KOPT-K1 (cell line): Measurements from ENCODE around the gene ZMYM4.

Experiments used
- H3K27ac ChIP-seq: fragments of 200-600 bp; sonication (generic); 2 replicates; pipeline ENCODE4 v1.5.1; 2016; ENCODE audit warnings: antibody characterized with exemption, mild to moderate bottlenecking, low read depth, low read length; ENCODE audit not compliant: poor library complexity, severe bottlenecking
- H3K36me3 ChIP-seq: fragments of 200-600 bp; sonication (generic); 2 replicates; pipeline ENCODE4 v1.5.1; 2017; ENCODE audit warnings: antibody characterized with exemption, mild to moderate bottlenecking, low read length, moderate library complexity; ENCODE audit not compliant: insufficient read depth
- H3K9me3 ChIP-seq: fragments of 200-600 bp; sonication (generic); 2 replicates; pipeline ENCODE4 v1.5.1; 2017; ENCODE audit warnings: antibody characterized with exemption, low read length, mild to moderate bottlenecking; ENCODE audit not compliant: insufficient read depth, poor library complexity, severe bottlenecking

The ZMYM4 gene

DNA sequence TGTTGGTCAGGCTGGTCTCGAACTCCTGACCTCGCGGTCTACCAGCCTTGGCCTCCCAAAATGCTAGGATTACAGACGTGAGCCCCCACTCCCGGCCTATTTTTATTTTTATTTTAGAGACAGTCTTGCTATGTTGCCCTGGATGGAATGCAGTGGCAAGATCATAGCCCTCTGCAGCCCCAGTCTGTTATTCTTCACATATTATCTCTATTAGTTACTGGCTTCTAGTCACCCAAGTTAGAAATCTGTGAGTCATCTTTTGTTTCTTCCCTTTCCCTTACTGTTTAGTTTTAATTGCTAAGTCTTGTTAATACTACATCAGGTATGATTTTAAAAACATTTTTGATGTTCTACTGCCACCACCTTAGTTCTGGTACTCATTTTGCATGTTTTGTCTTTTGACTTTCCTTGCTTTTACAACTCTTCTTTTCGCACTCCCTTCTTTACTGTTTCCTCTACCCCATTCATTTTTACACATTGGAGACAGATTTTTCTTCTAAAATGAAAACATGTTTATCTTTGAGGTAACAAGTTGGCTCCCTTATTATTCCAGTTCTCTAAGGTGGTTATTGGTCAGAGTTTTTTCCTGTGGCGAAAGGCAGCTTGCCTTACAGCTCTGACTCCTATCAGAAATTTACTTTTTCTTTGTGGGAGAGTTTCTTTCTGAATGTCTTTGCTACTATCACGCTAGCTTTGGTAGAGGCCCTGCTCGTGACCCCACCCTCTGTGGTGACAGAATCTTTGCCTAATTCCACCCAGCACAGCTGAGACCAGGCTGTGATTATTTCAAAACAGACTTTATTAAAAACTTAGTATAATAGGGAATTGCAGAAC, 19.5 kb downstream of the ZMYM4 start:
- Histone ChIP-seq H3K36me3 (peaks cover 20% of the 10 kb centered on the region), H3K9me3 (no peaks in the 10 kb centered on the region), H3K27ac (no peak overlapping the region)

DNA sequence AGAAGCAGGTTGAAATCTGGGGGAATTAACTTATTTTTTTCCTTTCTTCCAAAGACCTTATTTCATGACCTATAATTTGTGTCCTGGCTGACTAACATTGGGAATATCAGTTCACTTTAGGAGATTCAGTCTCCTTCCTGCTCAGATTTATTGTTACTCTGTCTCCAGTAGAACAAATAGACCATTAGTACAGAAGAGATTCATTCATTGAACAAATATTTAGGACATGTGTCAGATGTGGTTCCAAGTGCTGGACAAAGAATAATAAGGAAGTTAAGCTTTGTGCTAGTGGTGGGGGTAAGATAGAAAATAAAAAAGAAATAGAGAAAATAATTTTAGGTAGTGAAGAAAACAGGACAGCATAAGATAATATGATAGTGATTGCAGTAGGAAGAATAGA, 20.3 kb downstream of the ZMYM4 start:
- Histone ChIP-seq H3K9me3 (no peaks in the 10 kb centered on the region), H3K27ac (no peak overlapping the region), H3K36me3 (peaks cover 27% of the 10 kb centered on the region)

DNA sequence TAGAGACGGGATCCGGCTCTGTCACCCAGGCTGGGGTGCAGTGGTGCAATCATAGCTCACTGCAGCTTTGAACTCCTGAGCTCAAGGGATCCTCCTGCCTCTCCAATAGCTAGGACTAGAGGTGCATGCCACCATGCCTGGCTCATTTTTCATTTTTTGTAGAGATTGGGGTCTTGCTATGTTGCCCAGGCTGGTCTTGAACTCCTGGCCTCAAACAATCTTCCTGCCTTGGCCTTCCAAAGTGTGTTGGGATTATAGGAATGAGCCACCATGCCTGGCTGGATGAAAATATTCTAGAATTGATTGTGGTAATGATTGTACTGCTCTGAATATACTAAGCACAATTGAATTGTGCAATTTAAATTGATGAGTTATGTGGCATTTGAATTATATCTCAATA, 21.9 kb downstream of the ZMYM4 start:
- H3K9me3 ChIP-seq = no peaks in the 10 kb centered on the region
- no peak overlapping the region for H3K27ac ChIP-seq
- H3K36me3 ChIP-seq = peaks cover 37% of the 10 kb centered on the region

DNA sequence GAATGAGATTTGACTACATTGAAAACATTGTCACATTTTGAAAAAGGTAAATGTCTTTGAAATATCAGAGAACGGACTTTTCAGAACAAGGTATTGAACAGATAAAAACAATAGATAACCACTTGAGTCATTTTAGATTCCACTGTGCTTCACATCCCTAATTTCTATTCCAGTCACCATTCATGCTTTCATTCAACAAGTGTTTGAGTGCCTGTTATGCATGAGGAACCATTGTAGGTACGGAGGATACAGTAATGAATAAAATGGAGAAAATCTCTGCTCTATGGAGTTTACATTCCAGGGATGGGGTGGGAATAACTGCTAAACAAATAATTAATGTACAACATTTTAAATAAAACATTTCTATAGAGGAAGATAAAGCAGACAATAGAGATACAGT, 26.3 kb downstream of the ZMYM4 start:
- no peaks in the 10 kb centered on the region for H3K9me3 ChIP-seq
- H3K27ac ChIP-seq = no peak overlapping the region
- H3K36me3 ChIP-seq = peaks cover 77% of the 10 kb centered on the region

DNA sequence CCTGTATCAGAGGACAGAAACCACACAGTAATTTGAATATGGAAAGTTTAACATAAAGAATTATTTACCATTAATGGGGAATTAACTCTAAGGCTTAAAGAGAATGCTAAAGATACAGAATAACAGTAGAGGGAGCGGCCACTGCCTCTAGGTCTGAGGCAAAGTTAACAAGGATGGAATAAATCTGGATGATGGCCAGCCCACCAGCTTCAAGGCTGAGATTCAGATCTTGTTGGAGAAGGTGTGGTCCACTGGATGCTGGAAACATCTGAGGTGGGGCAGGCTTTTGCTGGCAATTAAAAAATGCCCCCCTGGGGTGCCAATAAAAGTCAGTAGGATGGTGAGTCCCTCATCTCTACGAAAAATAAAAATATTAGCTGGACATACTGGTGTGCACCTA, 29.4 kb downstream of the ZMYM4 start:
- H3K27ac ChIP-seq = no peak overlapping the region
- peaks cover 58% of the 10 kb centered on the region for H3K36me3 ChIP-seq
- no peaks in the 10 kb centered on the region for H3K9me3 ChIP-seq

DNA sequence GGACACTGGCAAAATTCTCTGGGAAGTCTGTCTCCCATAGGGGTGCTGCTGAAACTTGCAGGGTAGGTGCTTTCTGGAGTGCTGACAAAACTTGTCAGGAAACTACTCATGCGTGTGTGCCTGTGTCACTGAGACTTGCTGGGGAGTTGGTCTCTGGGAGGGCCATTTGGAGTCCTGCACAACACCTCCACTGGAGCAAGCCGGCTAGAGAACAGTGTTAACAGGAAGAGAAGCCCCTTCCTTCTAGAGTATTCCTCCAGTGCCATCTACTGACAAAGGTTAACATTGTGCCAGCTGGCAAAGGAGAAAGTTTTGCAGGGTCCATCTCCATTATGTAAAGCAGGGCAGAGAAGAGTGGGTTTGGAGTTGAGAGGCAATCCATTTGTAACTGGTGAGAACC, 30.0 kb downstream of the ZMYM4 start:
- H3K36me3 ChIP-seq = peaks cover 53% of the 10 kb centered on the region
- no peak overlapping the region for H3K27ac ChIP-seq
- H3K9me3 ChIP-seq = no peaks in the 10 kb centered on the region

DNA sequence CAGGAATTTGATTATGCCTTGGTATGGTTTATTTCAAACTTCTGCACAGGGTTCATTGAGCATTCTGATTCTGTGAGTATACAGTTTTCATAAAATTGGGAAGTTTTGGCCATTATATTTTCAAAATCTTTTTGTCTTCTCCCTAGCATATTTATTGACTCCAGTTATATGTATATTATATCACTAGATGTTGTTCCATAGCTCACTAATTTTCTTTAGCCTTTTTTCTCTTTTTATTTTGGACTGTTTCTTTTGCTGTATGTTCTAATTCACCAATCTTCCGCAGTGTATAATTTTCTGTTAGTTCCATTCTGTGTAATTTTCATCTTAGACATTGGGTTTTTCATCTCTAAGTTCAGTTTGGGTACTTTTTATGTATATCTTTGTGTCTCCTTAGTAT, 31.9 kb downstream of the ZMYM4 start:
- Histone ChIP-seq H3K9me3 (no peaks in the 10 kb centered on the region), H3K27ac (no peak overlapping the region), H3K36me3 (peaks cover 51% of the 10 kb centered on the region)

DNA sequence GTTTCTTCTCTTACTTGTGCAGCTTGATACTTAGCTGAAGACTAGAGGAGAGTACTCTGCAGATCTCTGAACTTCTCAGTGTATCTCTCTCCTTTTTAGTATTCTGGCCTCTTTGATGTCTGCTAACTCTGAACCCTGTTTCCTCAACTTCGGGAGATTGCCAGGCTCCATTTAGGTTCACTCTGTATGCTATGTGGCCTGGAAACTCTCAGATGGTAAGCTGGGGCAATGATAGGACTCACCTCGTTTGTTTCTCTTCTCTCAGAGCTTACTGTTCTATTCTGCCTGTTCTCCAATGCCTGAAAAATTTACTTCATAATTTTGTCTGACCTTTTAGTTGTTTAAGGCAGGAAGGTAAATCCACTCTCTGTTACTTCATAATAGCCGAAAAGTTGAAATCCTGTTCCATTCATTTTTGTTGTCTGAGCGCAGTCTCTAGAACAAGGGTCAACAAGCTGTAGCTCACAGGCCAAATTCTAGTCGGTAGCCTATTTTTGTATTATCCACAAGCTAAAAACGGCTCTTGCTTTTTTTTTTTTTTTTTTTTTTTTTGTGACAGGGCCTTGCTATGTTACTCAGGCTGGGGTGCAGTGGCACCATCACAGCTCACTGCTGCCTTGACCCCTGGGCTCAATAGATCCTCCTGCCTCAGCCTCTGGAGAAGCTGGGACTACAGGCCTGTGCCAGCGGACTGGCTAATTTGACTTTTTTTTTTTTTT, 33.3 kb downstream of the ZMYM4 start:
- no peak overlapping the region for H3K27ac ChIP-seq

DNA sequence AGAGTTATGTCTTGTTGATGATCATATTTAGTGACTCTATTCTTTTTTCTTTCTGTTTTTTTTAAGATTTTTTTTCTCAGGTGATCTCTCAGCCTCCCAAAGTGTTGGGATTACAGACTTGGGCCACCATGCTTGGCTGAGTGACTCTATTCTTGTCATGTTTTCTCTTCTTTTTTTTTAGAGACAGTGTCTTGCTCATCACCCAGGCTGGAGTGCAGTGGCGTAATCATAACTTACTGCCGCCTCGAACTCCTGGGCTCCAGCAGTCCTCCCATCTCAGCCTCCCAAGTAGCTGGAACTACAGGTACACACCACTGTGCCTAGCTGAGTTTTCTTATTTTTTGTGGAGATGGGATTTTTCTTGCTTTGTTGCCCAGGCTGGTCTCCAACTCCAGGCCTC, 36.9 kb downstream of the ZMYM4 start:
- Histone ChIP-seq H3K27ac (no peak overlapping the region), H3K9me3 (no peaks in the 10 kb centered on the region), H3K36me3 (peaks cover 41% of the 10 kb centered on the region)

More for the DNA sequence above, 33.3 kb downstream of the ZMYM4 start:
- Histone ChIP-seq H3K36me3 (peaks cover 46% of the 10 kb centered on the region), H3K9me3 (no peaks in the 10 kb centered on the region)

DNA sequence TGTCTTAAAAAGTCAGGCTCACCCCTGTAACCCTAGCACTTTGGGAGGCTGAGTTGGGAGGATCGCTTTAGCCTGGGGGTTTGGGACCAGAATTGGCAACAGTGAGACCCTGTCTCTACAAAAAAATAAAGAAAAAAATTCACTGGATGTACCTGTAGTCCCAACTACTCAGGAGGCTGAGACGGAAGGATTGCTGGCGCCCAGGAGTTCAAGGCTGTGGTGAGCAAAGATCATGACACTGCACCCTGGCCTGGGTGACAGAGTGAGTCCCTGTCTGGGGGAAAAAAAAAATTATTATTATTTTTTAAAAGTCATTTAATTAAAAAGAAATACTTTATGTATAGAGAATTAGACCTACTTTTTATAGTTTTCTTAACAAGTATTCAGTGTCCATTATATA, 47.1 kb downstream of the ZMYM4 start:
- Histone ChIP-seq H3K36me3 (peaks cover 36% of the 10 kb centered on the region), H3K27ac (no peak overlapping the region), H3K9me3 (no peaks in the 10 kb centered on the region)

DNA sequence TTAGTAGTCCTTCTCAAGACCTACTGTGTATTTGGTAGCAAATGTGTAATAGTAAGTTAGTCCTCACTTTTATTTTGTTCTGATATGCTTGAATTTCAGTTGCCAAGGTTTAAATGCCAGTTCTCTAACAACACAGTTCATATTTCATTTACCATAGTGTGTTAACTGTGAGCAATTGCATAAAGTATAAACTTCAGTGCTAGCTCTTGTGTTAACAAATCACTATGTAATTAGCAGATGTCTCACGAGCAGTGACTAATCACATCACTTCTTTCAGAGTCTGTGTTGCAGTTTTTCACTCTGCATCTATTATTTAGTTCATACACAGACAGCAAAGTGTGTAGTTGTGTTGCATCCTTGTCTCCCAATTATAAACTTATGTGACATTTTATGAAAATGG, 47.8 kb downstream of the ZMYM4 start:
- H3K27ac ChIP-seq = no peak overlapping the region
- no peaks in the 10 kb centered on the region for H3K9me3 ChIP-seq
- H3K36me3 ChIP-seq = peaks cover 29% of the 10 kb centered on the region; the same call in 1 of the 2 replicates

DNA sequence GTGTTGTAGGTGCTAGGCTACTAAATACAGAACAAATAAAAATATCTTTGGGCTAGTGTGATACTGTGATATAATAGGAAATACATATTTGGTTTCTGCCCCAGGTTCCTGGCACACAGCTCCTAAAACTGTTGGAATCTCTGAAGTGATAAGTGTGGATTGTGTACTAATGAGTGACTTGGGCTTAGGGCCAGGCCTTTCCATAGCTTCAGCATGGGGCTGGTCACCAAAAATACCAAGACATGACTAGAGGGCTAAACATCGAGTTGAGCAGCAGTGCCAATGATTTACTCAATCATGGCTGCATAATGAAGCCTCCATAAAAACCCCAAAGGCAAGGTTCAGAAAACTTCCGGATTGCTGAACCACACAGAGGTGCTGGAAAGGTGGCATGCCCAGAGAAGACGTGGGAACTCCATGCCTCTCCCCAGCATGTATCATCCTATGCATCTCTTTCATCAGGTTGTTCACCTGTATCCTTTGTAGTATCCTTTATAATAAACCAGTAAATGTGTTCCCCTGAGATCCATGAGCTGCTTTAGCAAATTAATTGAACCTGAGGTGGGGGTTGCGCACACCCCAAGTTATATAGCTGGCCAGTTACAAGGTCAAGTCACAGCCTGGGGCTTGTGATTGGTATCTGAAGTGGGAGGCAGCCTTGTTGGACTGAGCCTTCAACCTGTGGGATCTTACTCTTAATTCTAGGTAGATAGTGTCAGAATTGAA, 51.6 kb downstream of the ZMYM4 start:
- H3K9me3 ChIP-seq = no peaks in the 10 kb centered on the region
- peaks cover 22% of the 10 kb centered on the region; the same call in 1 of the 2 replicates for H3K36me3 ChIP-seq
- H3K27ac ChIP-seq = no peak overlapping the region

DNA sequence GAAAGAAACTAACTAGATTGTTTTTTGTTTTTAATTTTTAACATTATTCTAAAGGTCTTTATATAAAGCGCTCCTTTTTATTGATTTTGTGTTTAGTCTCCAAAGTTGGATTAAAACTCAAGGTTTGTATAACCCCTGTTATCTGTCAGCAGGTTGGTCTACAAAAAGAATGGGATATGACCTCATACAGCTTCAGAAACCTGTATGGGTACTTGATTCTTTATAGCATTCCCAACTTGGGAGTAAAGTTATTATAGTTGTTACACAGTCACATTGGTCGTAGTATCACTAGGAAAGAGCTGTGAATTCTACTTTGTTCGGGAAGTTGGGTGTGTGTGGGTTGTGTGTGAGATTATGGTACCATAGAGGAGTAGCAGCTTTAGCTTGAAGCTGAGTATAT, 52.4 kb downstream of the ZMYM4 start:
- H3K27ac ChIP-seq = no peak overlapping the region
- H3K36me3 ChIP-seq = peaks cover 18% of the 10 kb centered on the region; the same call in 1 of the 2 replicates
- no peaks in the 10 kb centered on the region for H3K9me3 ChIP-seq

DNA sequence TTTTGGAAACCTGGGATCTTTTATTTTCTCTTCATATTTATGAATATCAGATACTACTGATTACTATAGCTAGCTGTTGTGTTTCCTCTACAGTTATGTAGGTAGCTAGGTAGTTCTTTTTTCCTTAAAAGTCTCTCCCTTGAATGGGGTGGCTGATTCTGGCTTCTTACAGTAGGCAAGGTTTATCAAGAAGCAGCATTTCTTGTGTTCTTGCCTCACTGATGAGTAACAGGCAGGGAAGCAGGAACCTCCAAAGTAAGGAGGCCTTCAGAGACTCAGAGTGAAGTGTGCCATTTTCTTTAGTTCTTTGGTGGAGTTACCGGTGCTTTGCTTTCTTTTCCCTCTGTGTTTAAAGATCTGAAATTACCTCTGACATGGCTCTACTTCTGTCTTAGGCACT, 56.0 kb downstream of the ZMYM4 start:
- H3K9me3 ChIP-seq = no peaks in the 10 kb centered on the region
- H3K27ac ChIP-seq = no peak overlapping the region
- peaks cover 27% of the 10 kb centered on the region; the same call in 1 of the 2 replicates for H3K36me3 ChIP-seq

DNA sequence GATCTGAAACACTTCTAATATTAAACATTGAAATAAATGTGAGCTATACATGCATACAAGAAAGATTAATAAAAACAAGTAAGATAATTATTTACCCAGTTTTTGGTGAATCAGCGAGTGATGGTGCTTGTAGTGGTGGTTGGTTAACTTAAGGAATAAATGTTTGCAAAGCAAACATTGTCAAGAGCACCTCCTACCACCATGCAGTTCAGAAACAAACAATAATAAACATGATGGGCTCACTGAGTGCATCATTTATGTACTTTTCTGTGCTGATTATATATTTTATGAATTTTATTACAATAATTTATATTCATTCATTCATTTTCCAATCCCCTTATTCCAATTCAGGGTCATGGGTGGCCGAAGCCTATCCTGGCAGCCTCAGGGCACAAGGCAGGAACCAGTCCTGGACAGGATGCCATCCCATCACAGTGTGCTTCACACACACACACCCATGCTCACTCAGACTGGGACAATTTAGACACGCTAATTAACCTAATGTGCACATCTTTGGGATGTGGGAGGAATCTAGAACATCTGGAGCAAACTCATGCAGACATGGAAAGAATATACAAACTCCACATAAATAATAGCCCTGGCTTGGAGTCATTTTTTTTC, 57.8 kb downstream of the ZMYM4 start:
- Histone ChIP-seq H3K36me3 (peaks cover 21% of the 10 kb centered on the region; the same call in 1 of the 2 replicates), H3K27ac (no peak overlapping the region), H3K9me3 (no peaks in the 10 kb centered on the region)
